Mesendoderm (in vitro differentiated cells): Measurements from ENCODE around the gene PTGR3.
A peak's percentile ranks its signal among the peaks of the same experiment; 100 is the strongest.

Experiments
- DNase-seq: peaks from one replicate; pipeline ENCODE4 v3.0.0; 2013
- H2AK5ac ChIP-seq: 2 replicates; pipeline ENCODE4 v1.6.1; 2013; ENCODE audit warnings: low read length, inconsistent platforms
- H2BK120ac ChIP-seq: 2 replicates; pipeline ENCODE4 v1.6.1; 2013; ENCODE audit warnings: low read depth, mild to moderate bottlenecking, low read length, moderate library complexity, mixed read lengths
- H2BK15ac ChIP-seq: replicated peaks from 2 replicates; pipeline ENCODE4 v1.6.1; 2013; ENCODE audit warnings: low read depth, mild to moderate bottlenecking, moderate library complexity
- H2BK5ac ChIP-seq: 2 replicates; pipeline ENCODE4 v1.6.1; 2013; ENCODE audit warnings: low read length, inconsistent platforms
- H3K18ac ChIP-seq: 2 replicates; pipeline ENCODE4 v1.6.1; 2013; ENCODE audit warnings: mild to moderate bottlenecking, low read length, mixed read lengths
- H3K23ac ChIP-seq: one replicate; pipeline ENCODE4 v1.6.1; 2013; ENCODE audit warnings: low read length
- H3K27ac ChIP-seq: 2 replicates; pipeline ENCODE4 v1.5.1; 2013; ENCODE audit warnings: low read depth, mild to moderate bottlenecking, inconsistent platforms, low read length, moderate library complexity
- H3K27me3 ChIP-seq: 2 replicates; pipeline ENCODE4 v1.6.1; 2013; ENCODE audit warnings: low read length, control low read depth, mild to moderate bottlenecking, inconsistent platforms; ENCODE audit not compliant: insufficient read depth, poor library complexity
- H3K36me3 ChIP-seq: 2 replicates; pipeline ENCODE4 v1.6.1; 2013; ENCODE audit warnings: low read length, inconsistent platforms; ENCODE audit not compliant: control insufficient read depth, insufficient read depth
- H3K4ac ChIP-seq: one replicate; pipeline ENCODE4 v1.6.1; 2013; ENCODE audit warnings: low read depth, mild to moderate bottlenecking, low read length, moderate library complexity
- H3K4me1 ChIP-seq: 2 replicates; pipeline ENCODE4 v1.6.1; 2013; ENCODE audit warnings: low read depth, low read length, inconsistent platforms; ENCODE audit not compliant: control insufficient read depth
- H3K4me2 ChIP-seq: 2 replicates; pipeline ENCODE4 v1.6.1; 2013; ENCODE audit warnings: low read length
- H3K4me3 ChIP-seq: 2 replicates; pipeline ENCODE4 v1.5.1; 2013; ENCODE audit warnings: mild to moderate bottlenecking, low read length
- H3K56ac ChIP-seq: one replicate; pipeline ENCODE4 v1.6.1; 2013; ENCODE audit warnings: low read length
- H3K79me1 ChIP-seq: 2 replicates; pipeline ENCODE4 v1.6.1; 2013; ENCODE audit warnings: low read length, inconsistent platforms
- H3K79me2 ChIP-seq: 2 replicates; pipeline ENCODE4 v1.6.1; 2013; ENCODE audit warnings: mild to moderate bottlenecking, low read length; ENCODE audit not compliant: control insufficient read depth, insufficient read depth
- H3K9ac ChIP-seq: 2 replicates; pipeline ENCODE4 v1.6.1; 2013; ENCODE audit warnings: low read length, inconsistent platforms
- H4K5ac ChIP-seq: one replicate; pipeline ENCODE4 v1.6.1; 2013; ENCODE audit warnings: low read length
- H4K8ac ChIP-seq: one replicate; pipeline ENCODE4 v1.6.1; 2013; ENCODE audit warnings: low read depth, mild to moderate bottlenecking, control low read depth, low read length, moderate library complexity
- WGBS: extraction: QIAGEN DNeasy Blood & Tissue Kit; methylation state at CpG from one replicate; pipeline ENCODE4 v1.1.7; 2013; ENCODE audit warnings: low lambda C conversion rate, missing lambda C conversion rate; ENCODE audit not compliant: insufficient coverage; ENCODE audit errors: extremely low coverage; 5-methylcytosine and 5-hydroxymethylcytosine counted together

The PTGR3 gene

DNA sequence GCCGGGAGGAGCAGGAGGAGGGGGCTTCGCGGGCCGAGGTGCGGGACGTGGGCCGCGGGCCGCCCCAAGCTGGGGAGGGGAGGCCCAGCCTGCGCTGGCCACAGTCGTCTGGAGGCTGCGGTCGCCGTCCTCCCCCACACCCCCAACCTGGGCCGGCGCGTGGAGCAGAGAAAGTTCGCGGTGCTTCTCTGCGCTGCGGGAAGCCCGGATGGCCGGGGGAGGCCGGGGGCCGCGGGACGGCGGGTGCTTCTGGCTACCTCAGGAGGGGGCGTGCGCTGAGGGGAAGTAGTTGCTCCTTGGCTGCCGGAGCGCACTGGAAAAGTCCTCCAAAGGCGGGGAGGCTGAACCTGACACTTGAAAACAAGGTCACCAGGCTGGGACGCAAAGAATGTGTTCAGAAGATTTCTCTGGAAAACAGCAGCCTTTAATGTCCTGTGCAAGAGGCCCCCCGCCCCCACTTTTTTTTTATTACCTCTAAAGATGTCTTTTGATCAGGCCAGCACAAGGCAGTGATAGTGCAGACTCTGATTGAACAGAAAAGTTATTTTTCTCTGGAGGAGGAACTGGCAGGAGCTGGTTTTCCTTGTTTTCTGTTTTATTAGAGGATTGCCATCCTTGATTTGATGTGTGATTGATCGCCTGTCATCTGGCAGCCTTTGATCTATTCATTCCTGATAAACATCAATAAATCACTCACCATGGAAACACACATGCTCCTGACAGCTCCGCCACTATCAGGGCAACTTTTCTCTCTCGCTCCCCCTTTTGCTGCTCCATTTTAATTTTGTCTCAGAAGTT, 3.2 kb upstream of the PTGR3 start:
- Histone ChIP-seq H3K27ac (no peak overlapping the region), H2BK5ac (no peak overlapping the region), H3K4me2 (peak overlapping the region; percentile 75), H3K23ac (no peak overlapping the region), H3K79me2 (no peaks in the 10 kb centered on the region), H3K56ac (peak overlapping the region; percentile 74), H4K8ac (no peak overlapping the region), H2AK5ac (no peak overlapping the region), H4K5ac (no peak overlapping the region), H3K27me3 (peaks cover 13% of the 10 kb centered on the region), H3K4ac (no peak overlapping the region), H3K79me1 (no peaks in the 10 kb centered on the region), H3K36me3 (no peaks in the 10 kb centered on the region), H3K18ac (peak overlapping the region; percentile 45), H2BK15ac (no peak overlapping the region), H3K9ac (peak overlapping the region; percentile 54), H2BK120ac (no peak overlapping the region), H3K4me1 (peaks cover 3% of the 10 kb centered on the region), H3K4me3 (peak overlapping the region; percentile 11)
- peak; percentile 65 for DNase-seq
- no CpG with 5 or more reads among the region's 38 CpGs for WGBS

DNA sequence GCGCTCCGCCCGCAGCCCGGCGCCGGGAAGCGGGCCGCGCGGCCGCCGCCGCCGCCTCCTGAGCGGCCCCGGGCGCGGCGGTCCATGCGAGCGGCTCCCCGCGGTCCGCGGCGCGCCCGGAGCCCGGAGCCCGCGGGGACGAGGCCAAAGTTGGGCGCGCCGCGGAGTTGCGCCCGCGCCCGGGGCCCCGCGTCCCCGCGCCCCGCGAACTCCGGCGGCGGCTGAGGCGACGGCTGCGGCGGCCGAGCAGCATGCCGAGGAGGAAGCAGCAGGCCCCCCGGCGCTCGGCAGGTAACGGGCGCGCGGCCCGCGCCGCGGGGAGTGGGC, 2.6 kb upstream of the PTGR3 start:
- no peak for DNase-seq
- Histone ChIP-seq H2AK5ac (no peak overlapping the region), H3K27ac (no peak overlapping the region), H3K9ac (peak overlapping the region; percentile 54), H3K56ac (peak overlapping the region; percentile 74), H3K18ac (peak overlapping the region; percentile 45), H2BK120ac (no peak overlapping the region), H2BK5ac (no peak overlapping the region), H3K79me2 (no peaks in the 10 kb centered on the region), H3K4me2 (peak overlapping the region; percentile 75), H3K4ac (no peak overlapping the region), H4K5ac (no peak overlapping the region), H2BK15ac (no peak overlapping the region), H3K79me1 (no peaks in the 10 kb centered on the region), H3K36me3 (no peaks in the 10 kb centered on the region), H3K4me1 (peaks cover 3% of the 10 kb centered on the region), H4K8ac (no peak overlapping the region), H3K27me3 (peaks cover 19% of the 10 kb centered on the region), H3K23ac (no peak overlapping the region), H3K4me3 (peak overlapping the region; percentile 11)
- no CpG with 5 or more reads among the region's 66 CpGs for WGBS

DNA sequence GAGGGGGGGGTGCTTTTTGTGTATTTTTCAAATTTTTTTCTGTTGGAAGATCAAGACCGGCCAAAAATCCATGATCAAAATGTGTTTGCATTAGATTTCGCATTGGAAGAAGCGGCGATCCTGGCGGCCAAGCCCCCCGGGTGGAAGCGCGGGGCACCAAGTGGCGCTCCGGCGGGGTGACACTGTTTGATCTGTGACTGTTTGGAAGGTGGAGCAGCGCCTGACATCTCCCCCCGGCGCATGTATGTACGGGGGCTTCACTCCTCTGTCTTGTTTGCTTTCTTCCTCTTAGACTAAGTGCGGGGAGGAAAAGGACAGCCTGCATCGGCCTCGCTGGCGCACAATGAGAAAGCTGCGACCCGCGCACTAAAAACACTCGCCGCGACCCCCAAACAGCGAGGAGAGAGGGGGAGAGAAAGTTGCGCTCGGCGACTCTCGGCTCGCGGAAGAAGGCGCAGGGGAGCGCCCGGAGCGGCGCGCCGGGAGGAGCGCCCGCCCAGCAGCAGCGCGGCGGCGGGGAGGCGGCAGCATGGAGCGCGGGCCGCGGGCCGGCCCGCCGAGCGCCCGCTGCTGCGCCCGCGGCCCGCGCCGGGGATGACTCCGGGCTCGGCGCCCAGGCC, 2.2 kb upstream of the PTGR3 start:
- peak overlapping the region; percentile 21 for H3K4me3 ChIP-seq
- no peaks in the 10 kb centered on the region for H3K79me2 ChIP-seq
- peaks cover 24% of the 10 kb centered on the region for H3K27me3 ChIP-seq
- H3K56ac ChIP-seq = peak overlapping the region; percentile 25
- H2AK5ac ChIP-seq = no peak overlapping the region
- no peak overlapping the region for H2BK15ac ChIP-seq
- no peak overlapping the region for H3K4ac ChIP-seq
- H3K4me2 ChIP-seq = peak overlapping the region; percentile 38
- no peak overlapping the region for H3K27ac ChIP-seq
- no peaks in the 10 kb centered on the region for H3K36me3 ChIP-seq
- no peak overlapping the region for H2BK5ac ChIP-seq
- DNase-seq = peak; percentile 33
- no peaks in the 10 kb centered on the region for H3K79me1 ChIP-seq
- peak overlapping the region; percentile 60 for H3K9ac ChIP-seq
- H2BK120ac ChIP-seq = no peak overlapping the region
- no peak overlapping the region for H3K23ac ChIP-seq
- H4K8ac ChIP-seq = no peak overlapping the region
- peak overlapping the region; percentile 45 for H3K18ac ChIP-seq
- no peak overlapping the region for H4K5ac ChIP-seq
- WGBS = no CpG with 5 or more reads among the region's 64 CpGs
- H3K4me1 ChIP-seq = peaks cover 3% of the 10 kb centered on the region

GRCh38 chr18:75210274-75211001, 1.5 kb upstream of the PTGR3 start, which contains the start of gene TSHZ1:
TSS of gene TSHZ1 (plus strand) at chr18:75210797. CDS start at chr18:75211877, 1,080 bp downstream.
- Histone ChIP-seq H3K4me3 (peak within 1 kb of the TSS; percentile 51), H2AK5ac (no peak within 1 kb of the TSS), H3K9ac (peak within 1 kb of the TSS; percentile 72), H3K79me1 (no peaks in the 10 kb centered on the region), H3K79me2 (no peaks in the 10 kb centered on the region), H4K5ac (no peak within 1 kb of the TSS), H2BK15ac (no peak within 1 kb of the TSS), H3K36me3 (no peaks in the 10 kb centered on the region), H3K4ac (no peak within 1 kb of the TSS), H3K27ac (no peak within 1 kb of the TSS), H3K4me1 (peaks cover 3% of the 10 kb centered on the region), H3K18ac (peak within 1 kb of the TSS; percentile 82), H2BK120ac (peak within 1 kb of the TSS; percentile 62), H3K27me3 (peaks cover 25% of the 10 kb centered on the region), H3K4me2 (peak within 1 kb of the TSS; percentile 79), H4K8ac (no peak within 1 kb of the TSS), H3K56ac (peak within 1 kb of the TSS; percentile 91), H3K23ac (no peak within 1 kb of the TSS), H2BK5ac (no peak within 1 kb of the TSS)
- DNase-seq = peak; percentile 74
- no CpG with 5 or more reads among the region's 15 CpGs for WGBS

GRCh38 chr18:75209951-75210258, 966 bp upstream of the PTGR3 start:
- peak; percentile 32 for DNase-seq
- no CpG with 5 or more reads among the region's 8 CpGs for WGBS

More at GRCh38 chr18:75209951-75210258, 966 bp upstream of the PTGR3 start:
- H3K4me1 ChIP-seq = peaks cover 3% of the 10 kb centered on the region
- peak overlapping the region; percentile 79 for H3K4me2 ChIP-seq
- peak overlapping the region; percentile 91 for H3K56ac ChIP-seq
- no peaks in the 10 kb centered on the region for H3K36me3 ChIP-seq
- H3K9ac ChIP-seq = peak overlapping the region; percentile 72
- no peak overlapping the region for H3K4ac ChIP-seq
- H3K27me3 ChIP-seq = peaks cover 30% of the 10 kb centered on the region
- no peak overlapping the region for H2AK5ac ChIP-seq
- H3K79me1 ChIP-seq = no peaks in the 10 kb centered on the region
- no peak overlapping the region for H3K27ac ChIP-seq
- H4K8ac ChIP-seq = no peak overlapping the region
- H2BK5ac ChIP-seq = no peak overlapping the region
- H4K5ac ChIP-seq = no peak overlapping the region
- no peak overlapping the region for H2BK15ac ChIP-seq
- peak overlapping the region; percentile 51 for H3K4me3 ChIP-seq
- H2BK120ac ChIP-seq = no peak overlapping the region
- no peak overlapping the region for H3K23ac ChIP-seq
- H3K18ac ChIP-seq = peak overlapping the region; percentile 82
- H3K79me2 ChIP-seq = no peaks in the 10 kb centered on the region
